ENCODE measurements around the gene PPP2R2D. TPM values are rescaled to one million over a fixed set of nuclear protein-coding genes. Genes with fewer than 3 reads are reported as not detected.
"Not testable (repeated sequence)": the region's sequence is repeated elsewhere in the genome, so short reads cannot be mapped to it uniquely, and the experiment has no call there.

The PPP2R2D gene
- total and polyA plus RNA-seq, 5 experiments from 2014 or later = 22.7 to 49.6 (median 38.3) TPM

- Mint-ChIP-seq H3K27ac (peak overlapping the region; percentile 79 to 97 (median 93)), H3K36me3 (peaks cover 0 to 27% (median 5%) of the 10 kb centered on the region in 3 donors), H3K4me1 (peaks cover 34 to 89% (median 88%) of the 10 kb centered on the region in 4 donors), H3K9me3 (no peaks in the 10 kb centered on the region), H3K4me3 (peak overlapping the region; percentile 59 to 88 (median 76)), H3K27me3 (no peaks in the 10 kb centered on the region)
- ATAC-seq (peak; percentile 64 to 76), DNase-seq (peak in 5 of 10 donors; percentile 36 to 63 (median 43))
- POLR2A ChIA-PET = interaction anchor here (0.8 to 1.3 kb wide), 5 partner anchors 26 to 115 kb away, joined by 3 to 9 read pairs (median 4); partner anchors contain the start of gene BNIP3
These were observed 6.9 kb downstream of the PPP2R2D start for GRCh38 chr10:131907679-131908078.

- Mint-ChIP-seq H3K27ac (peak overlapping the region; percentile 79 to 97 (median 93)), H3K9me3 (no peaks in the 10 kb centered on the region), H3K36me3 (peaks cover under 1 to 29% (median 8%) of the 10 kb centered on the region in 3 donors), H3K27me3 (no peaks in the 10 kb centered on the region), H3K4me3 (peak overlapping the region; percentile 59 to 88 (median 76)), H3K4me1 (peaks cover 34 to 88% (median 87%) of the 10 kb centered on the region in 4 donors)
- POLR2A ChIA-PET = interaction anchor here (0.8 to 1.3 kb wide), 5 partner anchors 25 to 115 kb away, joined by 3 to 9 read pairs (median 4); partner anchors contain the start of gene BNIP3
- DNase-seq (no peak), ATAC-seq (no peak)
These were observed 7.3 kb downstream of the PPP2R2D start for GRCh38 chr10:131908151-131908550.

GRCh38 chr10:131909014-131909808 is 8.4 kb downstream of the PPP2R2D start:
- DNase-seq (no peak), ATAC-seq (no peak)
- H3K4me1 Mint-ChIP-seq = peaks cover 40 to 90% (median 89%) of the 10 kb centered on the region in 4 donors
- H3K36me3 Mint-ChIP-seq = peaks cover 4 to 32% (median 8%) of the 10 kb centered on the region in 3 donors
- no peaks in the 10 kb centered on the region for H3K27me3 Mint-ChIP-seq
- peak overlapping the region in 9 of 10 donors; percentile 19 to 82 (median 73) for H3K4me3 Mint-ChIP-seq
- POLR2A ChIA-PET = interaction anchor here (0.5 to 1.4 kb wide), 3 partner anchors 11 to 72 kb away, joined by 3 read pairs; partner anchors contain the start of gene BNIP3
- no peaks in the 10 kb centered on the region for H3K9me3 Mint-ChIP-seq
- peak overlapping the region; percentile 79 to 97 (median 93) for H3K27ac Mint-ChIP-seq

GRCh38 chr10:131909929-131910328 is 9.1 kb downstream of the PPP2R2D start:
- DNase-seq (no peak), ATAC-seq (no peak)
- H3K27me3 Mint-ChIP-seq = no peaks in the 10 kb centered on the region
- POLR2A ChIA-PET = interaction anchor here (1.2 to 1.4 kb wide), 2 partner anchors 63 to 71 kb away, joined by 3 read pairs; partner anchors contain the start of gene BNIP3
- peaks cover 42 to 90% (median 88%) of the 10 kb centered on the region in 4 donors for H3K4me1 Mint-ChIP-seq
- H3K9me3 Mint-ChIP-seq = no peaks in the 10 kb centered on the region
- H3K4me3 Mint-ChIP-seq = peak overlapping the region in 1 of 10 donors; percentile 27
- peak overlapping the region in 8 of 10 donors; percentile 43 to 97 (median 82) for H3K27ac Mint-ChIP-seq
- peaks cover 4 to 32% (median 8%) of the 10 kb centered on the region in 3 donors for H3K36me3 Mint-ChIP-seq

GRCh38 chr10:131910663-131911314 is 10.0 kb downstream of the PPP2R2D start:
- Mint-ChIP-seq H3K4me3 (peak overlapping the region in 1 of 10 donors; percentile 3), H3K4me1 (peaks cover 41 to 89% (median 86%) of the 10 kb centered on the region in 4 donors), H3K27ac (peak overlapping the region in 6 of 10 donors; percentile 43 to 90 (median 68)), H3K36me3 (peaks cover 4 to 32% (median 8%) of the 10 kb centered on the region in 3 donors), H3K9me3 (no peaks in the 10 kb centered on the region), H3K27me3 (no peaks in the 10 kb centered on the region)
- ATAC-seq = no peak
- DNase-seq = no peak
- POLR2A ChIA-PET = interaction anchor here (1.3 kb wide), 1 partner anchor 10 kb away, joined by 3 read pairs; the partner anchor contains the start of gene PPP2R2D

GRCh38 chr10:131911451-131911850 is 10.6 kb downstream of the PPP2R2D start:
- no peaks in the 10 kb centered on the region for H3K27me3 Mint-ChIP-seq
- no peak for ATAC-seq
- no peak overlapping the region for H3K4me3 Mint-ChIP-seq
- DNase-seq = no peak
- peak overlapping the region in 4 of 10 donors; percentile 28 to 73 (median 50) for H3K27ac Mint-ChIP-seq
- H3K36me3 Mint-ChIP-seq = peaks cover 4 to 25% (median 8%) of the 10 kb centered on the region in 3 donors
- H3K9me3 Mint-ChIP-seq = no peaks in the 10 kb centered on the region
- POLR2A ChIA-PET = interaction anchor here (1.3 to 1.8 kb wide), 2 partner anchors 10 to 61 kb away, joined by 3 to 4 read pairs; partner anchors contain the start of gene PPP2R2D
- peaks cover 39 to 88% (median 84%) of the 10 kb centered on the region in 4 donors for H3K4me1 Mint-ChIP-seq

GRCh38 chr10:131912620-131913019 is 11.8 kb downstream of the PPP2R2D start:
- peaks cover 44 to 88% (median 86%) of the 10 kb centered on the region in 4 donors for H3K4me1 Mint-ChIP-seq
- peaks cover 4 to 23% (median 8%) of the 10 kb centered on the region in 3 donors for H3K36me3 Mint-ChIP-seq
- no peaks in the 10 kb centered on the region for H3K9me3 Mint-ChIP-seq
- peak overlapping the region in 4 of 10 donors; percentile 9 to 87 (median 56) for H3K27ac Mint-ChIP-seq
- DNase-seq (no peak), ATAC-seq (no peak)
- no peak overlapping the region for H3K4me3 Mint-ChIP-seq
- POLR2A ChIA-PET = interaction anchor here (1.8 kb wide), 1 partner anchor 59 kb away, joined by 4 read pairs; no protein-coding TSS in a partner anchor
- no peaks in the 10 kb centered on the region for H3K27me3 Mint-ChIP-seq

GRCh38 chr10:131915484-131915883 is 14.7 kb downstream of the PPP2R2D start:
- Mint-ChIP-seq H3K4me1 (peaks cover 45 to 85% (median 81%) of the 10 kb centered on the region in 4 donors), H3K27me3 (no peaks in the 10 kb centered on the region), H3K4me3 (no peak overlapping the region), H3K36me3 (peaks cover 4 to 16% (median 8%) of the 10 kb centered on the region in 3 donors), H3K9me3 (no peaks in the 10 kb centered on the region), H3K27ac (peak overlapping the region in 2 of 10 donors; percentile 29 to 41)
- POLR2A ChIA-PET = no interaction called here
- ATAC-seq (no peak), DNase-seq (no peak)

- Mint-ChIP-seq H3K36me3 (peaks cover 4 to 15% (median 8%) of the 10 kb centered on the region in 3 donors), H3K9me3 (peaks cover 0 to 2% (median 0%) of the 10 kb centered on the region in 9 donors)
- POLR2A ChIA-PET = no interaction called here
These were observed 15.4 kb downstream of the PPP2R2D start for GRCh38 chr10:131915990-131916766.

GRCh38 chr10:131916767-131917160 is 16.0 kb downstream of the PPP2R2D start:
- H3K27ac Mint-ChIP-seq = peak overlapping the region in 4 of 10 donors; percentile 10 to 19 (median 12)
- H3K4me1 Mint-ChIP-seq = peaks cover 52 to 85% (median 81%) of the 10 kb centered on the region in 4 donors
- H3K9me3 Mint-ChIP-seq, ATAC-seq, H3K27me3 Mint-ChIP-seq, POLR2A ChIA-PET, DNase-seq, H3K4me3 Mint-ChIP-seq: not testable (repeated sequence)
- peaks cover 4 to 15% (median 6%) of the 10 kb centered on the region in 3 donors for H3K36me3 Mint-ChIP-seq

More at GRCh38 chr10:131915990-131916766, 15.4 kb downstream of the PPP2R2D start:
- H3K27ac Mint-ChIP-seq = peak overlapping the region in 2 of 10 donors; percentile 13 to 19
- H3K27me3 Mint-ChIP-seq = no peaks in the 10 kb centered on the region
- H3K4me3 Mint-ChIP-seq = peak overlapping the region in 1 of 10 donors; percentile 8
- DNase-seq (no peak), ATAC-seq (no peak)
- peaks cover 48 to 85% (median 81%) of the 10 kb centered on the region in 4 donors for H3K4me1 Mint-ChIP-seq

GRCh38 chr10:131917496-131917895 is 16.7 kb downstream of the PPP2R2D start:
- POLR2A ChIA-PET, H3K9me3 Mint-ChIP-seq, H3K27me3 Mint-ChIP-seq, ATAC-seq, H3K4me3 Mint-ChIP-seq, DNase-seq: not testable (repeated sequence)
- Mint-ChIP-seq H3K27ac (peak overlapping the region in 1 of 10 donors; percentile 19), H3K36me3 (peaks cover 3 to 11% (median 4%) of the 10 kb centered on the region in 3 donors), H3K4me1 (peaks cover 53 to 85% (median 80%) of the 10 kb centered on the region in 4 donors)
